ENCODE results near the gene KCNMA1.

DNA sequence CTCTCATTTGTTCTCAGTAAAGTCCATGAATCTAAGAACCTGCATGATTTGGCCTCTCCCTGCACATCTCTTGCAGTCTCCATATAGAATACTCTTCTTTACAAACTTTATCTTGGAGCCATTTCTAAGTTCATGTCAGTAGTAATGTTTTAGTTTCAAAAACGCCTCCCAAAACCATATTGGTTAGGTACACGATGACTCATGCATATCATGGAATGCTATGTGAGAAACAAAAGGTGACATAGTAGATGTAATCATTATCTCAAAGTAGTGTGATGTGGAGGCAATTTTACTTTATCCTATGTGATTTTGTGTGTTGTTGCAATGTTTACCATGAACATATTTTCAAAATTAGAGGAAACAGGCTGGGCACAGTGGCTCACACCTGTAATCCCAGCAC, 520.7 kb downstream of the KCNMA1 start:
- TF ChIP-seq, protein P1, sequence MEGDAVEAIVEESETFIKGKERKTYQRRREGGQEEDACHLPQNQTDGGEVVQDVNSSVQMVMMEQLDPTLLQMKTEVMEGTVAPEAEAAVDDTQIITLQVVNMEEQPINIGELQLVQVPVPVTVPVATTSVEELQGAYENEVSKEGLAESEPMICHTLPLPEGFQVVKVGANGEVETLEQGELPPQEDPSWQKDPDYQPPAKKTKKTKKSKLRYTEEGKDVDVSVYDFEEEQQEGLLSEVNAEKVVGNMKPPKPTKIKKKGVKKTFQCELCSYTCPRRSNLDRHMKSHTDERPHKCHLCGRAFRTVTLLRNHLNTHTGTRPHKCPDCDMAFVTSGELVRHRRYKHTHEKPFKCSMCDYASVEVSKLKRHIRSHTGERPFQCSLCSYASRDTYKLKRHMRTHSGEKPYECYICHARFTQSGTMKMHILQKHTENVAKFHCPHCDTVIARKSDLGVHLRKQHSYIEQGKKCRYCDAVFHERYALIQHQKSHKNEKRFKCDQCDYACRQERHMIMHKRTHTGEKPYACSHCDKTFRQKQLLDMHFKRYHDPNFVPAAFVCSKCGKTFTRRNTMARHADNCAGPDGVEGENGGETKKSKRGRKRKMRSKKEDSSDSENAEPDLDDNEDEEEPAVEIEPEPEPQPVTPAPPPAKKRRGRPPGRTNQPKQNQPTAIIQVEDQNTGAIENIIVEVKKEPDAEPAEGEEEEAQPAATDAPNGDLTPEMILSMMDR (IDR thresholded peaks at IDR 0.05): no peak
- TF ChIP-seq POLR2AphosphoS5 (IDR thresholded peaks at IDR 0.05; ENCODE audit: low read depth, low read length) (no peak), SMC3 (IDR thresholded peaks at IDR 0.05; ENCODE audit: low read depth, low read length) (no peak), RFX5 (IDR thresholded peaks at IDR 0.05; ENCODE audit: low read length) (no peak), GATA2 (CRISPR knock-in tag; IDR thresholded peaks at IDR 0.05) (no peak), TAF1 (IDR thresholded peaks at IDR 0.05; ENCODE audit: borderline replicate concordance, low read depth, low read length) (no peak), TEAD4 (IDR thresholded peaks at IDR 0.05; ENCODE audit: borderline replicate concordance, insufficient read depth) (no peak)
- TF ChIP-seq, protein P2, sequence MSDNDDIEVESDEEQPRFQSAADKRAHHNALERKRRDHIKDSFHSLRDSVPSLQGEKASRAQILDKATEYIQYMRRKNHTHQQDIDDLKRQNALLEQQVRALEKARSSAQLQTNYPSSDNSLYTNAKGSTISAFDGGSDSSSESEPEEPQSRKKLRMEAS (IDR thresholded peaks at IDR 0.05; ENCODE audit: low read depth): no peak
- TF ChIP-seq, protein P3, sequence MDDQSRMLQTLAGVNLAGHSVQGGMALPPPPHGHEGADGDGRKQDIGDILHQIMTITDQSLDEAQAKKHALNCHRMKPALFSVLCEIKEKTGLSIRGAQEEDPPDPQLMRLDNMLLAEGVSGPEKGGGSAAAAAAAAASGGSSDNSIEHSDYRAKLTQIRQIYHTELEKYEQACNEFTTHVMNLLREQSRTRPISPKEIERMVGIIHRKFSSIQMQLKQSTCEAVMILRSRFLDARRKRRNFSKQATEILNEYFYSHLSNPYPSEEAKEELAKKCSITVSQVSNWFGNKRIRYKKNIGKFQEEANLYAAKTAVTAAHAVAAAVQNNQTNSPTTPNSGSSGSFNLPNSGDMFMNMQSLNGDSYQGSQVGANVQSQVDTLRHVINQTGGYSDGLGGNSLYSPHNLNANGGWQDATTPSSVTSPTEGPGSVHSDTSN (IDR thresholded peaks at IDR 0.05): no peak
- TF ChIP-seq, protein P4, sequence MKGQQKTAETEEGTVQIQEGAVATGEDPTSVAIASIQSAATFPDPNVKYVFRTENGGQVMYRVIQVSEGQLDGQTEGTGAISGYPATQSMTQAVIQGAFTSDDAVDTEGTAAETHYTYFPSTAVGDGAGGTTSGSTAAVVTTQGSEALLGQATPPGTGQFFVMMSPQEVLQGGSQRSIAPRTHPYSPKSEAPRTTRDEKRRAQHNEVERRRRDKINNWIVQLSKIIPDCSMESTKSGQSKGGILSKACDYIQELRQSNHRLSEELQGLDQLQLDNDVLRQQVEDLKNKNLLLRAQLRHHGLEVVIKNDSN (IDR thresholded peaks at IDR 0.05; ENCODE audit: borderline replicate concordance, low read depth): no peak

Data from SK-N-SH (cell line).